VCaP (cell line): ENCODE results near the gene NT5C1B.

Experiments
- H3K27ac ChIP-seq: fragments of 450-650 bp; 2 replicates; pipeline ENCODE4 v1.5.1; 2017
- TF ChIP-seq, protein P1 (sequence below): fragments of 450-650 bp; conservative IDR thresholded peaks from 2 replicates; pipeline ENCODE4 v1.5.1; 2017; ENCODE audit warnings: mild to moderate bottlenecking, moderate library complexity

Gene NT5C1B

DNA sequence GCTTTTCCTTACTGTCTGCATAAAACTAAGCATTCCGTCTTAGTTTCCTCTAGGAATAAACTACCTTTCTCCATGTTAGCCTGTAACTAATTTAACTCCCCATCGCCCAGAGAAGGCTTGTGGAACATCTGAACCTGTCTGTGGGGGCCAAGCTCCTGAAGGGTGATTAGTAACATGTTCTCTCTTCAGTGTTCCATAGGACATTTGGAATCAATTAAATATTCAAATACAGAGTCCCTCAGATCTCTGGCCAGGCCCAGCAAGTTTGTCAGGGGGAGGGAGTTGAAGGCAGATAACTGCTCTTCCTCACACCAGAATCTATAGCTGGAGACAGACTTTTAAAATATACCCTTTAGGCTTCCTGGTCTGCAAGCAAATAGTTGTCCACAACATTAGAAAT, 37.7 kb downstream of the NT5C1B start:
- H3K27ac ChIP-seq: no peak overlapping the region

DNA sequence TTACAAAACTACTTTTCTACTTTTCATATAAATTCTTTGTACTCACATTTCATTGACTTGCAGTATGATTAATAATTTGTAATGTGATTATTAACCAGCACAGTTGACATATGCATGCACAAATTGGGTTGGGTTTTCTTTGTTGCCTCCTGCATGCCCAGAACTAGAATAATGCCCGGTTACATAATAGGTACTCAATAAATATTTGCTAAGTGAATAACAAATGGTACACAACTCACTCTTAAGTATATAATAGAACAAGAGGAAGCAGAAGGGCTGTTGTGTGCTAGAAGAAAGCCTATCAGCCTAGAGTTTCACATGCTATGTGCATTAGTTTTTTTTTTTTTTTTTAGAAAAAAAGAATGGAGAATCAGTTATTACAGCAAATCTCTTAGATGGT, 38.2 kb downstream of the NT5C1B start:
- TF ChIP-seq, protein P1, sequence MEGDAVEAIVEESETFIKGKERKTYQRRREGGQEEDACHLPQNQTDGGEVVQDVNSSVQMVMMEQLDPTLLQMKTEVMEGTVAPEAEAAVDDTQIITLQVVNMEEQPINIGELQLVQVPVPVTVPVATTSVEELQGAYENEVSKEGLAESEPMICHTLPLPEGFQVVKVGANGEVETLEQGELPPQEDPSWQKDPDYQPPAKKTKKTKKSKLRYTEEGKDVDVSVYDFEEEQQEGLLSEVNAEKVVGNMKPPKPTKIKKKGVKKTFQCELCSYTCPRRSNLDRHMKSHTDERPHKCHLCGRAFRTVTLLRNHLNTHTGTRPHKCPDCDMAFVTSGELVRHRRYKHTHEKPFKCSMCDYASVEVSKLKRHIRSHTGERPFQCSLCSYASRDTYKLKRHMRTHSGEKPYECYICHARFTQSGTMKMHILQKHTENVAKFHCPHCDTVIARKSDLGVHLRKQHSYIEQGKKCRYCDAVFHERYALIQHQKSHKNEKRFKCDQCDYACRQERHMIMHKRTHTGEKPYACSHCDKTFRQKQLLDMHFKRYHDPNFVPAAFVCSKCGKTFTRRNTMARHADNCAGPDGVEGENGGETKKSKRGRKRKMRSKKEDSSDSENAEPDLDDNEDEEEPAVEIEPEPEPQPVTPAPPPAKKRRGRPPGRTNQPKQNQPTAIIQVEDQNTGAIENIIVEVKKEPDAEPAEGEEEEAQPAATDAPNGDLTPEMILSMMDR: no peak

More for the DNA sequence above, 37.7 kb downstream of the NT5C1B start:
- TF ChIP-seq, protein P1: no peak

DNA sequence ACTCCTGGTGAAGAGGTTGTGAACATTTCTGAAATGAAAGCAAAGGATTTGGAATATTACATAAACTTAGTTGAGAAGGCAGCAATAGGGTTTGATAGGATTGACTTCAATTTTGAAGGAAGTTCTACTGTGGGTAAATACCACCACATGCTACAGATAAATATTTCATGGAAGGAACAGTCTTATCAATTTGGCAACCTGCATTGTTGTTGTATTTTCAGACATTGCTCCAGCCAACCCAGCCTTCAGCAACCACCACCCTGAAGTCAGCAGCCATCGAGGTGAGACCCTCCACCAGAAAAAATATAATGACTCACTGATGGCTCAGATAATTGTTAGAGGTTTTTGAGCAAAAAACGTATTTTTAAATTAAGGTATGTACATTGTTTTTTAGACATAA, 38.9 kb downstream of the NT5C1B start:
- no peak overlapping the region for H3K27ac ChIP-seq
- TF ChIP-seq, protein P1: no peak

More for the DNA sequence above, 38.2 kb downstream of the NT5C1B start:
- H3K27ac ChIP-seq: no peak overlapping the region

DNA sequence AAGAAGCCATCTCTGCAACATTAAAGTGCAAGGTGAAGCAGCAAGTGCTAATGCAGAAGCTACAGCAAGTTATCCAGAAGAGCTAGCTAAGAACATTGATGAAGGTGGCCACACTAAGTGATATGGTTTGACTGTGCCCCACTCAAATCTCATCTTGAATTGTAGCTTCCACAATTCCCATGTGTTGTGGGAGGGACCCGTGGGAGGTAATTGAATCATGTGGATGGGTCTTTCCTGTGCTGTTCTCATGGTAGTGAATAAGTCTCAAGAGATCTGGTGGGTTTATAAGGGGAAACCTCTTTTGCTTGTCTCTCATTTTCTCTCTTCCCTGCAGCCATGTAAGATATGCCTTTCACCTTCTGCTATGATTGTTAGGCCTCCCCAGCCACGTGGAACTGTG, 40.3 kb downstream of the NT5C1B start:
- TF ChIP-seq, protein P1: no peak

DNA sequence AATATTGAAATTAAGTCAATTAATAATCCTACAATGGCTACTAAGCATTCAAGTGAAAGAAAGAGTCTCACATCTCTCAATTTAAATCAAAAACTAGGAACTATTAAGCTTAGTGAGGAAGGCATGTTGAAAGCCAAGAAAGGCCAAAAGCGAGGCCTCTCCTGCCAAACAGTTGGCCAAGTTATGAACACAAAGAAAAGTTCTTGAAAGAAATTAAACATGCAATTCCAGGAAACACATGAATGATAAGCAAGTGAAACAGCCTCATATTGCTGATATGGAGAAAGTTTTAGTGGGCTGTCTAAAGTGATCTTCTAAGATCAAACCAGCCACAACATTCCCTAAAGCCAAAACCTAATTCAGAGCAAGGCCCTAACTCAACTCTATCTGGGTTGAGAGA, 40.7 kb downstream of the NT5C1B start:
- TF ChIP-seq, protein P1: no peak
- H3K27ac ChIP-seq: no peak overlapping the region

More for the DNA sequence above, 40.3 kb downstream of the NT5C1B start:
- no peak overlapping the region for H3K27ac ChIP-seq

DNA sequence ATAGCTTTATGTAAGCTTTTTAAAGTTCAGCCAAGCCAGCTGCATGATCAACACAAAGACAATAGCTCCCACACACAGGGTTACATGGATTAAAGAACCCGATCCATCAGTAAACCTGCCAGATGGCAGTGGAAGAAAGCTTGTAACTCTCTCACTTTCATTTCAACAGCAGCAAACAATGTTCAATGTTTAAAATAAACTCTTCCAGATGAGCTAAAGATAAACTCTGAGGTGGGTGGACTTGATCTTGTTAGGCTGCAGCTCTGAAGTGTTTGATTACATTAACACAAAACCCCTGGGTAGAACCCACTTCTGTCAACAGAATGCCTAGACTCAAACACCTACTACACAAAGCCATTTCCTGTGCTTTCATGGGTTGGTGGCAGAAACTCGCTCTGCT, 42.8 kb downstream of the NT5C1B start:
- TF ChIP-seq, protein P1: no peak
- no peak overlapping the region for H3K27ac ChIP-seq

DNA sequence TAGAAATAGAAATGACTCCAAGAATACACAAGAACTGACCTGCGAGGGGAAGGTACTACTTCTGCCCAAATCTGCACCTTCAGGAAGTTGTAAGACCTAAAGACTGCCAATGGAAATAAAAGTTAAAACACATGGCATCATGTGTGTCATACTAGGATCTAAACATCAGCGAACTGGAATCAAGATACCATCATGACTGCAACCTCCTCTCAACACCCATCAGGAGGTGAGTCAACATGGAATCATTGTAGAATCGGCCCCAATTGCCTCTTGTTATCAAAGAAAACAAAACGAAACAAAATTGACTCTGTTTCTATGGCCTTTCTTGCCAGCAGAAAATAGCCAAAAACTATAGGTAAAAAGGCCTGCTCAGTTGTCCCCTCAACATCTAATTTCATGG, 44.0 kb downstream of the NT5C1B start:
- H3K27ac ChIP-seq: no peak overlapping the region
- TF ChIP-seq, protein P1: no peak

DNA sequence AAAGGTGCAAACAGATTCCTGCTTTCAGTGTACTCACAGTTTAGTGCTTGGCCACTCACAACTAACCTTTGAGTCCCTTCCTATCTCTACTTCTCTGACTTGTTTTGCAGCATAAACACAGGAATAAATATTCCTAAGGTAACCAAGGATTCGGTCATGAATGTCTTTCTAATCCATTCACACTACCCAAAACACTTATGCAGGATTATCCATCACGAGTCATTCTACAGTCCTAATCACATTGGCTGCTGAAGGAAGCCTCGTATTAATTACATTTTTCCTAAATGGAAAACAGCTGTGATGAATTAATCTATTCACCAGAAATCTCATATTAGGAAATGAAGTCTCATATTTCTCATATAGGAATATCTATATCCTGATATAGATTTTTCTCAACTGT, 45.2 kb downstream of the NT5C1B start:
- TF ChIP-seq, protein P1: no peak
- no peak overlapping the region for H3K27ac ChIP-seq
